Measurements from ENCODE around the gene WASHC4. TPM values are rescaled to one million over a fixed set of nuclear protein-coding genes. Genes with fewer than 3 reads are reported as not detected.

Gene WASHC4
- total and polyA plus RNA-seq, 10 of the 15 experiments (the other 5 are each of a cell fraction or from before 2014, with no cell fraction given) = 16.0 to 50.6 (median 34.0) TPM

DNA sequence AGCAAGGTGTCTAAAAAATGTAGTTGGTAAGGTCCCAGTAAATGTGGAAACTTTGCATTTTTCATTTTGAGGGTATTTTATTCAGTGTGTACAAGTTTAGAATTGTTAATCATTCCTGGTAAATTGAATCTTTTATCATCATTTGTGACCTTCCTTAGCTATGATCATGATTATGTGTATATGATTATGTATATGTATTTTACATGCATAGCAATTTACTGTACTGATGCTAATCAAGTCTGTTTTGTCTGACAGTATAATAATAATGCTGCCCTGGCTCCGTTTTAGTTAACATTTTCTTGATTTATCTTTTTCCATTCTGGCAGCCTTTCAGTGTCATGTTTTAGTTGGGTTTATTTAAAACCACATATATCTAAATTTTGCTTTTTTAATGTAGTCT is 9.4 kb downstream of the WASHC4 start (continued):
- TF ChIP-seq KLF5 (IDR thresholded peaks at IDR 0.05; ENCODE audit: partially characterized antibody) (no peak), SMAD5 (IDR thresholded peaks at IDR 0.05; ENCODE audit: low read depth) (no peak), SUPT20H (IDR thresholded peaks at IDR 0.05; ENCODE audit: borderline replicate concordance, control insufficient read depth, low read depth, low read length) (no peak)

DNA sequence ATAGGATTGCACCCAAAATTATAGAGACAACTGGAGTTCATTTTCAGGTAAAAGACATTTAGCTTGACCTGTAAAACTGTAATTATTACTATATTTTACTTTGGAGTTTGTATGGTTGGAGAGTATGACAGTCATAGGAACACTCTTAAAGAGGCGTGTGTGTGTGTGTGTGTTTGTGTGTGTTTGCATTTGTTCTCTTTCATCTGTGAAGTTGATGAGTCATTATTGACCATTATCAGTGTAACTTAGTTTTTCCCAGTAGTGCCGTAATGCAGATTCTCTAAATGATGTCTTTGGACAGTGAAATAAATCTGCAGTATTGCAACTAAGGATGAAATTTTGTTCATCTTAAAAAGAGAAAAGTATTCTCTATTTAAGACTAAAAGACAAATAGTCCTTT is 13.0 kb downstream of the WASHC4 start:
- Histone ChIP-seq H3K27ac (ENCODE audit: control insufficient read depth, insufficient read depth) (no peak overlapping the region), H3K27me3 (replicated peaks in 1 of 2; ENCODE audit: control insufficient read depth in 2 of 2, insufficient read depth in 2 of 2, low read length in 1 of 2) (no peaks in the 10 kb centered on the region), H3K4me1 (ENCODE audit: control insufficient read depth, insufficient read depth, low read length) (no peaks in the 10 kb centered on the region), H3K4me2 (ENCODE audit: control insufficient read depth, insufficient read depth) (no peak overlapping the region), H3K4me3 (no peak overlapping the region), H4K20me1 (ENCODE audit: control insufficient read depth, insufficient read depth) (no peaks in the 10 kb centered on the region), H3K9ac (ENCODE audit: control insufficient read depth, insufficient read depth, low read length) (no peak overlapping the region), H3K36me3 (ENCODE audit: control insufficient read depth in 2 of 2, insufficient read depth in 2 of 2, low read length in 1 of 2) (peaks cover 0 to 26% of the 10 kb centered on the region in 2 experiments; a peak in 3 of 4 replicates), H2AFZ (ENCODE audit: control insufficient read depth, low read depth, low read length) (no peak overlapping the region), H3K9me3 (replicated peaks; ENCODE audit: control insufficient read depth, insufficient read depth, low read length) (no peaks in the 10 kb centered on the region), H3K79me2 (ENCODE audit: control insufficient read depth, insufficient read depth, low read length) (no peaks in the 10 kb centered on the region)
- 49% methylated on average over 2 of the region's 2 CpGs for WGBS (ENCODE audit: insufficient coverage, insufficient replicate concordance, low lambda C conversion rate, missing lambda C conversion rate)
- FAIRE-seq (no peak), ATAC-seq (no peak), DNase-seq (ENCODE audit: low read depth, low spot score) (no peak)
- ChIA-PET CTCF (interaction anchor here (1.3 kb wide), 1 partner anchor 12 kb away, joined by 4 read pairs; no protein-coding TSS in a partner anchor), SMC1A (ENCODE audit: uncharacterized antibody, unreplicated experiment) (interaction anchor here (0.7 kb wide), 1 partner anchor 12 kb away, joined by 3 read pairs; no protein-coding TSS in a partner anchor), RAD21 (ENCODE audit: unreplicated experiment) (no interaction called here), POLR2A (interaction anchor here (0.6 kb wide), 1 partner anchor 212 kb away, joined by 3 read pairs; no protein-coding TSS in a partner anchor)
- TF ChIP-seq ATF7 (IDR thresholded peaks at IDR 0.05; ENCODE audit: low read depth) (no peak), WRNIP1 (IDR thresholded peaks at IDR 0.05; ENCODE audit: borderline replicate concordance, low read depth, low read length) (no peak), ZNF274 (IDR thresholded peaks at IDR 0.05; ENCODE audit: insufficient read depth, insufficient read length) (no peak), TBL1XR1 (IDR thresholded peaks at IDR 0.05; ENCODE audit: low read depth, low read length) (no peak), RELA (IDR thresholded peaks at IDR 0.05; ENCODE audit: borderline replicate concordance, partially characterized antibody) (no peak), NR2F1 (conservative IDR thresholded peaks at IDR 0.05) (no peak), CBFB (IDR thresholded peaks at IDR 0.05; ENCODE audit: low read depth) (no peak), ZNF687 (IDR thresholded peaks at IDR 0.05) (no peak), MEF2B (IDR thresholded peaks at IDR 0.05; ENCODE audit: partially characterized antibody, poor library complexity, severe bottlenecking) (no peak), RAD21 (IDR thresholded peaks at IDR 0.05; ENCODE audit: insufficient read depth, low read depth, low read length) (no peak), ZNF24 (IDR thresholded peaks at IDR 0.05) (no peak)
- TF ChIP-seq, protein P1, sequence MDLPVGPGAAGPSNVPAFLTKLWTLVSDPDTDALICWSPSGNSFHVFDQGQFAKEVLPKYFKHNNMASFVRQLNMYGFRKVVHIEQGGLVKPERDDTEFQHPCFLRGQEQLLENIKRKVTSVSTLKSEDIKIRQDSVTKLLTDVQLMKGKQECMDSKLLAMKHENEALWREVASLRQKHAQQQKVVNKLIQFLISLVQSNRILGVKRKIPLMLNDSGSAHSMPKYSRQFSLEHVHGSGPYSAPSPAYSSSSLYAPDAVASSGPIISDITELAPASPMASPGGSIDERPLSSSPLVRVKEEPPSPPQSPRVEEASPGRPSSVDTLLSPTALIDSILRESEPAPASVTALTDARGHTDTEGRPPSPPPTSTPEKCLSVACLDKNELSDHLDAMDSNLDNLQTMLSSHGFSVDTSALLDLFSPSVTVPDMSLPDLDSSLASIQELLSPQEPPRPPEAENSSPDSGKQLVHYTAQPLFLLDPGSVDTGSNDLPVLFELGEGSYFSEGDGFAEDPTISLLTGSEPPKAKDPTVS (IDR thresholded peaks at IDR 0.05; ENCODE audit: low read depth, low read length) = no peak
- no TSS peak for BruUV-seq (replicated peaks)
- intact Hi-C loops (cut with micrococcal nuclease; ENCODE audit: unreplicated experiment) (no loop called here), in situ Hi-C loops (cut with MboI) (no loop called here)
